ENCODE measurements around the gene TM9SF3. TPM values are rescaled to one million over a fixed set of nuclear protein-coding genes. Genes with fewer than 3 reads are reported as not detected.

TM9SF3 gene
- total and polyA plus RNA-seq, 2 of the 4 experiments (the other 2 are of a cell fraction), result 33.7 to 61.8 TPM

GRCh38 chr10:96610817-96611216, 24.0 kb upstream of the TM9SF3 start:
- ChIA-PET POLR2A (ENCODE audit: unreplicated experiment) (no interaction called here), CTCF (no interaction called here)
- Histone ChIP-seq H3K4ac (ENCODE audit: low read depth, low read length) (no peak overlapping the region), H2BK5ac (ENCODE audit: low read depth, low read length, poor library complexity, severe bottlenecking) (no peak overlapping the region), H3K4me1 (ENCODE audit: control insufficient read depth, insufficient read depth, low read length) (no peaks in the 10 kb centered on the region), H4K91ac (ENCODE audit: insufficient read depth, low read depth, low read length) (no peak overlapping the region), H3K23ac (ENCODE audit: low read depth, low read length) (no peak overlapping the region), H2BK20ac (ENCODE audit: low read depth, low read length) (no peak overlapping the region), H3K27me3 (ENCODE audit: control insufficient read depth, insufficient read depth, low read length) (peaks cover 19% of the 10 kb centered on the region), H3K36me3 (ENCODE audit: control insufficient read depth, insufficient read depth, low read length) (no peaks in the 10 kb centered on the region), H3K79me1 (ENCODE audit: low read depth in 1 of 2, low read length in 2 of 2) (no peaks in the 10 kb centered on the region), H3K9me3 (ENCODE audit: control insufficient read depth, insufficient read depth, low read length) (no peaks in the 10 kb centered on the region), H3K4me2 (ENCODE audit: low read depth, low read length) (no peak overlapping the region), H2BK15ac (ENCODE audit: low read depth, low read length) (no peak overlapping the region), H2AFZ (replicated peaks; ENCODE audit: low read length, poor library complexity) (no peak overlapping the region), H3K56ac (ENCODE audit: extremely low read depth, insufficient read depth, low read length) (no peak overlapping the region), H2BK120ac (ENCODE audit: low read depth, low read length) (no peak overlapping the region), H4K20me1 (ENCODE audit: insufficient read depth, low read length) (no peaks in the 10 kb centered on the region), H2AK9ac (replicated peaks; ENCODE audit: low read depth, low read length, poor library complexity) (no peak overlapping the region), H2AK5ac (ENCODE audit: low read depth, low read length) (no peak overlapping the region), H4K5ac (ENCODE audit: low read depth, low read length) (no peak overlapping the region), H3K27ac (ENCODE audit: insufficient read depth, low read length) (no peak overlapping the region), H4K8ac (ENCODE audit: low read depth in 2 of 2, low read length in 2 of 2) (no peak overlapping the region), H3K14ac (replicated peaks; ENCODE audit: low read depth, low read length) (no peak overlapping the region), H3K9ac (ENCODE audit: low read depth, low read length) (no peak overlapping the region), H3K18ac (ENCODE audit: low read depth, low read length) (no peak overlapping the region), H3K4me3 (ENCODE audit: insufficient read depth, low read depth, low read length) (no peak overlapping the region), H3K9me1 (ENCODE audit: insufficient read depth, low read length) (peaks cover 3% of the 10 kb centered on the region; the same call in 1 of the 2 replicates)
- DNase-seq (no peak), ATAC-seq (ENCODE audit: low read depth) (no peak)
- no peak for TF ChIP-seq MAZ (IDR thresholded peaks at IDR 0.05; ENCODE audit: borderline replicate concordance, low read depth, low read length)
- TF ChIP-seq POLR2A (IDR thresholded peaks at IDR 0.05; ENCODE audit: low read depth, low read length), result no peak
- no peak for TF ChIP-seq RAD21 (IDR thresholded peaks at IDR 0.05; ENCODE audit: low read length)
- no peak for TF ChIP-seq NFE2L2 (IDR thresholded peaks at IDR 0.05; ENCODE audit: low read depth, low read length)
- no peak for TF ChIP-seq SMC3 (IDR thresholded peaks at IDR 0.05; ENCODE audit: low read depth, low read length)
- no peak for TF ChIP-seq ELK1 (IDR thresholded peaks at IDR 0.05; ENCODE audit: borderline replicate concordance, low read depth, low read length)
- no peak for TF ChIP-seq RFX5 (IDR thresholded peaks at IDR 0.05; ENCODE audit: low read depth, low read length)
- no peak for TF ChIP-seq CHD1 (IDR thresholded peaks at IDR 0.05; ENCODE audit: low read depth, low read length)
- intact Hi-C loops (cut with micrococcal nuclease) (no loop called here), in situ Hi-C loops (cut with MboI; ENCODE audit: low sequenced_read_pairs) (no loop called here), dilution Hi-C loops (cut with HindIII; ENCODE audit: low sequenced_read_pairs, unreplicated experiment) (no loop called here)
- BruUV-seq (replicated peaks), result no TSS peak
- no CpG with 5 or more reads among the region's 6 CpGs for WGBS, 2 experiments (ENCODE audit: extremely low coverage in 2 of 2, insufficient read length in 1 of 2)
